ENCODE data around the gene PITX2. TPM values are rescaled to one million over a fixed set of nuclear protein-coding genes. Genes with fewer than 3 reads are reported as not detected.

The PITX2 gene
- total and polyA plus RNA-seq, 10 donors = 0.12 TPM; not detected in 9

DNA sequence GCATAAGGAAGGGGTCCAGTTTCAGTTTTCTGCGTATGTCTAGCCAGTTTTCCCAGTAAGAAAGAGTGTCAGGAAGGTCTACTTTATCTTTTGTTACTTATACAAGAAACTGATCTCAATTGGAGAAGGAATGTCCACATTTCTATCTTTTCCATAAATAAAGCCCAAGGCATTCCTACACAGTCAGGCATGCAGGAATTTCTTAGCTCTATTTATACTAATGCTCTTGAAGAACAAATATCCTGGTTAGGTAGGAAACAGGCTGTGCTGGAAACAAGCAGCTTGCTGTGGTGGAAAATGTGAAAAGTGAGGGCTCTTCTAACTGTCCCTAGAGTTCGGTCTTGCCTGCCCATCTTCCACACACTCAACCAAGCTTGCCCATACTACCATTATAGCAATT lies 37.9 kb upstream of the PITX2 start:
- TF ChIP-seq POLR2A (IDR thresholded peaks at IDR 0.05) (no peak), POLR2AphosphoS5 (IDR thresholded peaks at IDR 0.05) (no peak)
- TF ChIP-seq, protein P1, sequence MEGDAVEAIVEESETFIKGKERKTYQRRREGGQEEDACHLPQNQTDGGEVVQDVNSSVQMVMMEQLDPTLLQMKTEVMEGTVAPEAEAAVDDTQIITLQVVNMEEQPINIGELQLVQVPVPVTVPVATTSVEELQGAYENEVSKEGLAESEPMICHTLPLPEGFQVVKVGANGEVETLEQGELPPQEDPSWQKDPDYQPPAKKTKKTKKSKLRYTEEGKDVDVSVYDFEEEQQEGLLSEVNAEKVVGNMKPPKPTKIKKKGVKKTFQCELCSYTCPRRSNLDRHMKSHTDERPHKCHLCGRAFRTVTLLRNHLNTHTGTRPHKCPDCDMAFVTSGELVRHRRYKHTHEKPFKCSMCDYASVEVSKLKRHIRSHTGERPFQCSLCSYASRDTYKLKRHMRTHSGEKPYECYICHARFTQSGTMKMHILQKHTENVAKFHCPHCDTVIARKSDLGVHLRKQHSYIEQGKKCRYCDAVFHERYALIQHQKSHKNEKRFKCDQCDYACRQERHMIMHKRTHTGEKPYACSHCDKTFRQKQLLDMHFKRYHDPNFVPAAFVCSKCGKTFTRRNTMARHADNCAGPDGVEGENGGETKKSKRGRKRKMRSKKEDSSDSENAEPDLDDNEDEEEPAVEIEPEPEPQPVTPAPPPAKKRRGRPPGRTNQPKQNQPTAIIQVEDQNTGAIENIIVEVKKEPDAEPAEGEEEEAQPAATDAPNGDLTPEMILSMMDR (IDR thresholded peaks at IDR 0.05 in 8 of 11, conservative IDR thresholded peaks at IDR 0.05 in 3 of 11) = no peak
- Histone ChIP-seq H3K36me3 (no peaks in the 10 kb centered on the region), H3K4me3 (no peak overlapping the region), H3K27ac (no peak overlapping the region), H3K4me1 (no peaks in the 10 kb centered on the region), H3K27me3 (replicated peaks in 1 of 7) (peaks cover 0 to 40% (median 0%) of the 10 kb centered on the region in 7 donors), H3K9me3 (no peaks in the 10 kb centered on the region)
- 80 to 93% (median 84%) methylated on average over 2 of the region's 2 CpGs for WGBS, 5 donors
- intact Hi-C loops (cut with DNase I; ENCODE audit: low total_unique reads) = no loop called here
- no peak for DNase-seq

DNA sequence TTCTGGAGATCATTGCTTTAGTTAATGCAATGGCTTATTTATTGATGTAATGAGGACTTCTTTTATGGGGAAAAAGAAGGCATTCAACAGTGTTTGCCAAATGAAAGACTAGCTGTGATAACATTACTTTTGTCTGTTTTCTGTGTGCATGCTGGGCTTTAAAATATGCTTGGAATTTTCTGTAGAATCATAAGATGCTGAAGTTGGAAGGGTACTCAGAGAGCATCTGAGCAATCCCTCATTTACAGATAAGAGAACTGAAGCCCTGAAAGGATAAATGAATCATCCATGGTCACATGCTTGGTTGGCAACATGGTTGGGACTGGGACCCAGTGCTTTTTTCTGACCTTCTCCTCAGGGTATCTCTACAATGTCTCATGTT lies 31.4 kb upstream of the PITX2 start:
- H3K27me3 ChIP-seq (replicated peaks in 1 of 7) = peaks cover 0 to 38% (median 0%) of the 10 kb centered on the region in 7 donors
- intact Hi-C loops (cut with DNase I; ENCODE audit: low total_unique reads) = no loop called here
- H3K27ac ChIP-seq = no peak overlapping the region
- TF ChIP-seq POLR2AphosphoS5 (IDR thresholded peaks at IDR 0.05) (no peak), POLR2A (IDR thresholded peaks at IDR 0.05) (no peak)
- TF ChIP-seq, protein P1 (IDR thresholded peaks at IDR 0.05 in 8 of 11, conservative IDR thresholded peaks at IDR 0.05 in 3 of 11) = no peak
- no peaks in the 10 kb centered on the region for H3K36me3 ChIP-seq
- H3K4me1 ChIP-seq = no peaks in the 10 kb centered on the region
- H3K4me3 ChIP-seq = no peak overlapping the region
- no peaks in the 10 kb centered on the region for H3K9me3 ChIP-seq
- no peak for DNase-seq

DNA sequence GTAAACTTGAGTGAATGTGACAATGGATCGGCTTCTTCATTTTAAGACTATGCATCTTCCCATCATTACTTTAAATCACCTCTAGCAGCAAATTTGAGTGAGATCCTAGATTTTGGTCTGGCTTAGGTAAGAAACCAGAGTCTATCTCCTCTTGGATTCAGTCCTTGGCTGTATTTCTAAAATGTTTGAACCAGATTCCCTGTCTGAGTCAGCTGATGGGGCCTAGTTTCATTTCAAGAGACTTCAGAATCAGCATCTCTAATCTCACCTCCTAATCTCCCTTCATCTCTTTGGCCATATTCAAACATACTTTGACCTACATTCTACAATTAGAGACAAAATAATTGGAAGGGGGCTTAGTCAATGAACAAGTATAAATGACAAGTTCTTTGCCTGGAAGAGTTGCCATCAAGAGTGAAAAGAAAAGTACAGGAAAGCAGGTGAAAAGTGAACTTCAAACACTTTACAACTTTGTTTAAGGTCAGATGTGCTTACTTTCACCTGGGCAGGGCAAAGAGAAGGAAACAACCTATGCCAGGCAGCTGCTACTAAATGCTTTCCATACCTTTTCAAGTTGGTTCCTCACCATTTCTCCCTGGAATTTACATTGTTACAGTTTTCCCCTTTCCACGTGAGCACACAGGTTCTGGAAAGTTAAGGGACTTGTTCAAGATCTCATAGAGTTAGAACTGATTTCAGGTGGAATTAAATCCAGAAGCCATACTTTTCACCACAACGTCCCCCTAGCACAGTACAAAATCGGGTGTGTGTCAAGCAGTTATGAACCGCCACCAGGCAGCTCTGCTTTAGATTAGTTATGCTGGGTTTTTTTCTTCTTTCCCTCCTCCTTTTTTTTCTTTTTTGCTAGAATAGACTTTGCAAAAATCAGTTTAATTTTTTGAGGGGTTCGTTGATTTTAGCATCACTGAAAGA lies 30.7 kb upstream of the PITX2 start:
- no peaks in the 10 kb centered on the region for H3K36me3 ChIP-seq
- peaks cover 0 to 31% (median 0%) of the 10 kb centered on the region in 7 donors for H3K27me3 ChIP-seq (replicated peaks in 1 of 7)
- H3K4me1 ChIP-seq = no peaks in the 10 kb centered on the region
- intact Hi-C loops (cut with DNase I; ENCODE audit: low total_unique reads) = no loop called here
- no peak overlapping the region for H3K4me3 ChIP-seq
- no peak overlapping the region for H3K27ac ChIP-seq
- WGBS, 5 donors = 74 to 84% (median 78%) methylated on average over 6 of the region's 6 CpGs
- DNase-seq = no peak
- TF ChIP-seq, protein P1 (IDR thresholded peaks at IDR 0.05 in 8 of 11, conservative IDR thresholded peaks at IDR 0.05 in 3 of 11) = no peak
- no peak for TF ChIP-seq POLR2A (IDR thresholded peaks at IDR 0.05)
- no peak for TF ChIP-seq POLR2AphosphoS5 (IDR thresholded peaks at IDR 0.05)
- H3K9me3 ChIP-seq = no peaks in the 10 kb centered on the region

DNA sequence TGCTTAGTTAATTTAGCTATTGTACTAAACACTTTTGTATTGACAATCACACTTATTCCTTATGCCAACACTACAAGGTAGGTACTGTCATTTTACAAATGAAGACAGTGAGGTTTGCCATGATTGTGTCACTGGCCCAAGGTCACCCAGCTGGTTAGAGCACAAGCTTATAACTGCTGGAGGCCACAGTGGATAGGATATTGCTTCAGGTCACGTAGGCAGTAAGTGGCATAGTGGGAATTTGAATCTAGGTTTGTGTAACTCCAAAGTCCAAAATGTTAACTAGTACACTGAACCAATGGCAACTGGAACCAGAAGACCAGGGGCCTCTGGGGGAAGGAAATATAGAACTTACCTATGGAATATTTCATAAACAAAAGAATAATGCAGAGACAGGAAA lies 21.1 kb upstream of the PITX2 start:
- H3K27ac ChIP-seq = no peak overlapping the region
- peaks cover 0 to 79% (median 49%) of the 10 kb centered on the region in 7 donors for H3K27me3 ChIP-seq (replicated peaks in 1 of 7)
- intact Hi-C loops (cut with DNase I; ENCODE audit: low total_unique reads) = no loop called here
- no peak for DNase-seq
- H3K4me3 ChIP-seq = no peak overlapping the region
- TF ChIP-seq POLR2A (IDR thresholded peaks at IDR 0.05) (no peak), POLR2AphosphoS5 (IDR thresholded peaks at IDR 0.05) (no peak)
- TF ChIP-seq, protein P1 (IDR thresholded peaks at IDR 0.05 in 8 of 11, conservative IDR thresholded peaks at IDR 0.05 in 3 of 11) = no peak
- H3K4me1 ChIP-seq = no peaks in the 10 kb centered on the region
- no peaks in the 10 kb centered on the region for H3K36me3 ChIP-seq
- 59 to 77% (median 63%) methylated on average over 1 of the region's 1 CpG for WGBS, 5 donors
- peaks cover 0 to 4% (median 0%) of the 10 kb centered on the region in 8 donors for H3K9me3 ChIP-seq

Measured in spleen (tissue), 11 donors.